ENCODE data around the gene MRPS14.

MRPS14 gene

DNA sequence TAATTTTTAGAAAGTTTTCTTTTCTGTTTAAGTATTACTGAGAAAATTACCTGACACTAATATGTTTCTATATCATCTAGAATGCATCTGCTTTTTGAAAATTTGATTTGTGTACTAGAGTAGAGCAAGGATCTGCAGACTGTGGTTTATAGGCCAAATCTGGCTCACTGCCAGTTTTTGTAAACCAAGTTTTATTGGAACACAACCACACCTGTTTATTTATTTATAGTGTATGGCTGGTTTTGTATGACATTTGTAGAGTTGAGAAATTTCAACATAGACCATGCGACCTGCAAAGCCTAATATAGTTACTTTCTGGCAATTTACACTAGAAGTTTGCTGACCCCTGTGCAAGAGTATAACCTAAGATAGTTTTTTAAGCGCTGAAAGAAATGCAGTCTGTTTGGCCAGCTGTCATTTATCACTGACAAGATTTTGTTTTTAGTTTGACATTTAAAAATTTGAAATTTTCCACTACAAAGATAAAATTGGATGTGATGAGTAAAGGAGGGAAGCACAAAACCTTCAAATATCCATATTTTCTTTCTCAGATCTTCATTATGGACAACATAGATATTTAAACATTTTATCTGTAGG lies 59.6 kb downstream of the MRPS14 start:
- DNase-seq: no peak
- Mint-ChIP-seq H3K27ac (peak overlapping the region; percentile 90), H3K27me3 (no peaks in the 10 kb centered on the region), H3K36me3 (ENCODE audit: low read depth) (no peaks in the 10 kb centered on the region), H3K4me3 (no peak overlapping the region), H3K4me1 (ENCODE audit: low read depth) (peaks cover 51% of the 10 kb centered on the region), H3K9me3 (no peaks in the 10 kb centered on the region)
